OCI-LY3 (cell line): ENCODE data around the gene NBEA.

Experiments used
- H2AFZ ChIP-seq: fragments of 200-600, 300-600 bp; shearing (Covaris generic); 2 replicates; pipeline ENCODE4 v1.6.0; 2014; ENCODE audit warnings: antibody characterized with exemption, low read depth, low read length
- H3K27ac ChIP-seq: fragments of 200-600, 300-600 bp; sonication (generic); 2 replicates; pipeline ENCODE4 v1.5.1; 2014; ENCODE audit warnings: mild to moderate bottlenecking, low read length, moderate library complexity, mixed read lengths
- H3K27me3 ChIP-seq: fragments of 200-600, 300-600 bp; sonication (generic); 2 replicates; pipeline ENCODE4 v1.6.1; 2014; ENCODE audit warnings: low read depth, low read length, mixed read lengths
- H3K36me3 ChIP-seq: fragments of 200-600, 300-600 bp; sonication (generic); replicated peaks from 2 replicates; pipeline ENCODE3; 2014; ENCODE audit warnings: low read depth, low read length, mixed read lengths
- H3K4me1 ChIP-seq: fragments of 300-600, 200-600 bp; sonication (generic); 2 replicates; pipeline ENCODE4 v1.6.1; 2014; ENCODE audit warnings: low read length, mixed read lengths
- H3K4me2 ChIP-seq: fragments of 200-600, 300-600 bp; sonication (generic); 2 replicates; pipeline ENCODE4 v1.6.1; 2014; ENCODE audit warnings: low read length, mixed read lengths
- H3K4me3 ChIP-seq: fragments of 300-600, 200-600 bp; sonication (generic); 2 replicates; pipeline ENCODE4 v1.5.1; 2014; ENCODE audit warnings: antibody characterized with exemption, mild to moderate bottlenecking, low read length, moderate library complexity
- H3K79me2 ChIP-seq: fragments of 300-600, 200-600 bp; shearing (Covaris generic); 2 replicates; pipeline ENCODE4 v1.6.1; 2014; ENCODE audit warnings: mild to moderate bottlenecking, low read length, mixed read lengths
- H3K9ac ChIP-seq: fragments of 300-600, 200-600 bp; shearing (Covaris generic); 2 replicates; pipeline ENCODE4 v1.6.0; 2014; ENCODE audit warnings: mild to moderate bottlenecking, low read length, moderate library complexity
- H3K9me3 ChIP-seq: fragments of 200-600, 300-600 bp; shearing (Covaris generic); 2 replicates; pipeline ENCODE4 v1.6.1; 2014; ENCODE audit warnings: low read length, mixed read lengths; ENCODE audit not compliant: insufficient read depth
- H4K20me1 ChIP-seq: fragments of 200-600, 300-600 bp; sonication (generic); 2 replicates; pipeline ENCODE4 v1.6.1; 2016; ENCODE audit warnings: low read length, mixed read lengths; ENCODE audit not compliant: insufficient read depth
- EZH2phosphoT487 ChIP-seq: fragments of 200-600 bp; shearing (Covaris generic); IDR thresholded peaks from 2 replicates; pipeline ENCODE4 v1.6.1; 2018; ENCODE audit warnings: antibody characterized with exemption, mixed run types, low read depth
- TF ChIP-seq, protein P1 (sequence below): fragments of 200-600, 300-600 bp; sonication (generic); IDR thresholded peaks from 2 replicates; pipeline ENCODE4 v1.5.1; 2014; ENCODE audit warnings: antibody characterized with exemption, low read length, low read depth

The NBEA gene

DNA sequence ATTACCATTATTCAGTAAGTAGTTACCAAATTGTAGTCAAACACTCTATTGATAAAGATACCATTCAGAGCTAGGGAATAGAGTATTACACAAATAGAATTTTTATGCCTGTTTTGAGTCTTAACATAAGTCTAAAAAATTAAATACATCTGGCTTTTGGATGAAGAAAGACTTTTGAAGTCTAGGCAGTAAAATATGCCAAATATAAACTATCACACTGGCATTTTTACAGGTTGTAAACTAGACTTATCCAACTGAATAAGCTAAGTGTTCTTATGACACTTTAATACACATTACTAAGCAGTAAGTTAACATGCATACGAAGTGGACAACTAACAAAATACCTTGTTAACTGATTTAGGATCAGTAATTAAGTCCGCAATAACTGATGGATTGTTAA, 425.5 kb downstream of the NBEA start:
- no peak overlapping the region for H3K4me2 ChIP-seq
- no peak for TF ChIP-seq EZH2phosphoT487
- TF ChIP-seq, protein P1, sequence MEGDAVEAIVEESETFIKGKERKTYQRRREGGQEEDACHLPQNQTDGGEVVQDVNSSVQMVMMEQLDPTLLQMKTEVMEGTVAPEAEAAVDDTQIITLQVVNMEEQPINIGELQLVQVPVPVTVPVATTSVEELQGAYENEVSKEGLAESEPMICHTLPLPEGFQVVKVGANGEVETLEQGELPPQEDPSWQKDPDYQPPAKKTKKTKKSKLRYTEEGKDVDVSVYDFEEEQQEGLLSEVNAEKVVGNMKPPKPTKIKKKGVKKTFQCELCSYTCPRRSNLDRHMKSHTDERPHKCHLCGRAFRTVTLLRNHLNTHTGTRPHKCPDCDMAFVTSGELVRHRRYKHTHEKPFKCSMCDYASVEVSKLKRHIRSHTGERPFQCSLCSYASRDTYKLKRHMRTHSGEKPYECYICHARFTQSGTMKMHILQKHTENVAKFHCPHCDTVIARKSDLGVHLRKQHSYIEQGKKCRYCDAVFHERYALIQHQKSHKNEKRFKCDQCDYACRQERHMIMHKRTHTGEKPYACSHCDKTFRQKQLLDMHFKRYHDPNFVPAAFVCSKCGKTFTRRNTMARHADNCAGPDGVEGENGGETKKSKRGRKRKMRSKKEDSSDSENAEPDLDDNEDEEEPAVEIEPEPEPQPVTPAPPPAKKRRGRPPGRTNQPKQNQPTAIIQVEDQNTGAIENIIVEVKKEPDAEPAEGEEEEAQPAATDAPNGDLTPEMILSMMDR = no peak
- no peaks in the 10 kb centered on the region for H3K27me3 ChIP-seq
- H3K79me2 ChIP-seq = no peaks in the 10 kb centered on the region
- H3K9me3 ChIP-seq = peaks cover 16% of the 10 kb centered on the region
- H3K27ac ChIP-seq = no peak overlapping the region
- H4K20me1 ChIP-seq = no peaks in the 10 kb centered on the region
- peaks cover 6% of the 10 kb centered on the region for H3K4me1 ChIP-seq
- H3K4me3 ChIP-seq = no peak overlapping the region
- H3K9ac ChIP-seq = no peak overlapping the region
- H3K36me3 ChIP-seq = peaks cover 4% of the 10 kb centered on the region
- H2AFZ ChIP-seq = no peak overlapping the region

DNA sequence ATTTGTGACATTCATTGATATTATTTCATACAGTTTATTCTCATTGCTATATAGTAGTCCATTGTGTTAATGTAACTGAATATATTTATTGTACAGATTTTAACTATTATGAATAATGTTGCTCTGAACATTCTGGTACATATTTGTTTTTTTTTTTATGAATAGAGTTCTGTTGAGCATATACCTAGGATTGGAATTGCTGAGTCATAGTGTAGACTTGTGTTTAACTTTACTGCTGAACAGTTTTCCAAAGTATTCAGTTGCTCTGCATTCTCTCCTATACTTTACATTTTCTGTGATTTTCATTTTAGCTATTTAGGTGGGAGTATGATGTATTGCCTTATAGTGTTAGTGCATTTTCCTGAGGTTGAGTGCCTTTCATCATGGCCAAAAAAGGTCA, 436.9 kb downstream of the NBEA start:
- H3K27ac ChIP-seq = no peak overlapping the region
- no peak overlapping the region for H3K4me3 ChIP-seq
- no peaks in the 10 kb centered on the region for H3K4me1 ChIP-seq
- H3K4me2 ChIP-seq = no peak overlapping the region
- H2AFZ ChIP-seq = no peak overlapping the region
- H3K9me3 ChIP-seq = no peaks in the 10 kb centered on the region
- no peaks in the 10 kb centered on the region for H3K27me3 ChIP-seq
- H3K79me2 ChIP-seq = no peaks in the 10 kb centered on the region
- no peaks in the 10 kb centered on the region for H4K20me1 ChIP-seq
- TF ChIP-seq EZH2phosphoT487 = no peak
- TF ChIP-seq, protein P1 = no peak
- H3K36me3 ChIP-seq = no peaks in the 10 kb centered on the region
- H3K9ac ChIP-seq = no peak overlapping the region

DNA sequence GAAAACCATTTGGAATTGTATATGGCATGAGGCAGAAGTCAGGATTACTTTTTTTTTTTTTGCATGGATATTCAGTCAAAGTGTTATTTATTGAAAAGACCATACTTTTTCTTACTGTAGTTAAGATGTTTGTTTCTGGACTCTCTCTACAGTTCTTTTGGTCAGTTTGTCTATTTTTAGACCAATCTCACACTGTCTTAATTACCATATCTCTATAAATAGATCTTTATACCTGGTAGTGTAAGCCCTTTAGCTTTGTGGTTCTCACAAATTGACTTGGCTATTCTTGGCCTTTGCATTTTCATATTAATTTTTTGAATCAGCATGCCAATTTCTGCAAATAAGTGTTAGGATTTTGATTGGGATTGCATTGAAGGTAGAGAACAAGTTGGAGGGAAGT, 437.6 kb downstream of the NBEA start:
- Histone ChIP-seq H3K9ac (no peak overlapping the region), H3K27me3 (no peaks in the 10 kb centered on the region), H3K9me3 (no peaks in the 10 kb centered on the region), H3K36me3 (no peaks in the 10 kb centered on the region), H3K4me2 (no peak overlapping the region), H3K27ac (no peak overlapping the region), H3K4me1 (no peaks in the 10 kb centered on the region), H4K20me1 (no peaks in the 10 kb centered on the region), H3K4me3 (no peak overlapping the region), H2AFZ (no peak overlapping the region), H3K79me2 (no peaks in the 10 kb centered on the region)
- TF ChIP-seq EZH2phosphoT487 = no peak
- TF ChIP-seq, protein P1 = no peak

DNA sequence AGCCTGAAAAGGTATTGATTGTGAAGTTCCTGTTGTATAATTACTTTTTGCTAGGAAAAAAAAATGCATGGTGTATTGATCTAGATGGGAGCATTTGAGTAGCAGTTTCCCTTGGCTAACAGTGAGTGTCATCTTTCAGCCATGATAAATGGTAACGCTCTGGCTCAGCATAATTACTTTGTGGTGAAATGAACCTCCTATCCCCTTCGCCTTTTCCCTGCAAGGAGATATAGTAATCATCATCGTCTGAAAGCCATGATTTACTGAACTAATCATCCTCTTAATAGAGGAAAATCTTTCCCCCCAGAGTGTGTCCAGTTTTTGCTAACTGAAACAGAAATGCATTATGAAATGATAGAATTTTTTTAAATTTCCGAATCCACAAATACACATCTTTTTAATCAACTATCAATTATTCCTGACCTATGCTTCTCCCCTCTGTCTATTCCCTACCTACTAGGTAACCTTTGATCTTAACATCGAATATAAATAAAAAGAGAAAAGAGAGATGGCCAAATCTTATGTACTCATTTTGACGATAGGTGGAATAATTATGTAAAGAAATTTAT, 445.7 kb downstream of the NBEA start:
- no peak overlapping the region for H2AFZ ChIP-seq
- H3K27me3 ChIP-seq = no peaks in the 10 kb centered on the region
- no peaks in the 10 kb centered on the region for H3K9me3 ChIP-seq
- H3K4me1 ChIP-seq = no peaks in the 10 kb centered on the region
- no peak overlapping the region for H3K9ac ChIP-seq
- H3K4me3 ChIP-seq = no peak overlapping the region
- TF ChIP-seq, protein P1 = no peak
- no peak for TF ChIP-seq EZH2phosphoT487
- no peaks in the 10 kb centered on the region for H3K36me3 ChIP-seq
- H3K27ac ChIP-seq = no peak overlapping the region
- H3K79me2 ChIP-seq = no peaks in the 10 kb centered on the region
- H4K20me1 ChIP-seq = no peaks in the 10 kb centered on the region
- H3K4me2 ChIP-seq = no peak overlapping the region
